H1 (cell line): ENCODE data around the gene ESYT2. TPM values are rescaled to one million over a fixed set of nuclear protein-coding genes. Genes with fewer than 3 reads are reported as not detected.

Source experiments
- BCL11A ChIP-seq, 2 experiments: IDR thresholded peaks; one replicate each; pipeline ENCODE4 v1.6.1; 2011; ENCODE audit warnings: low read depth in 2 of 2, low read length in 2 of 2, mild to moderate bottlenecking in 2 of 2
- BRCA1 ChIP-seq: IDR thresholded peaks from 2 replicates; pipeline ENCODE4 v1.6.1; 2012; ENCODE audit warnings: low read depth, low read length, improper control_type of control experiment
- CHD7 ChIP-seq: fragments of 300-600 bp; sonication (generic); IDR thresholded peaks from 2 replicates; pipeline ENCODE4 v1.7.1; 2012; ENCODE audit warnings: low read length, moderate library complexity, mild to moderate bottlenecking, inconsistent platforms; ENCODE audit not compliant: insufficient replicate concordance
- EZH2 ChIP-seq: fragments of 200-600 bp; sonication (generic); IDR thresholded peaks from 2 replicates; pipeline ENCODE4 v1.7.1; 2012; ENCODE audit warnings: low read depth, mild to moderate bottlenecking, moderate library complexity, low read length, inconsistent platforms; ENCODE audit not compliant: severe bottlenecking
- POLR2AphosphoS5 ChIP-seq: IDR thresholded peaks from 2 replicates; pipeline ENCODE4 v1.6.1; 2011; ENCODE audit warnings: low read depth, low read length
- RBBP5 ChIP-seq: IDR thresholded peaks from 2 replicates; pipeline ENCODE4 v1.7.1; 2012; ENCODE audit warnings: low read depth, mild to moderate bottlenecking, inconsistent platforms, low read length, moderate library complexity, borderline replicate concordance
- SP2 ChIP-seq: IDR thresholded peaks from 2 replicates; pipeline ENCODE4 v1.6.1; 2012; ENCODE audit warnings: mild to moderate bottlenecking, low read length, inconsistent platforms
- USF2 ChIP-seq: IDR thresholded peaks from 2 replicates; pipeline ENCODE4 v1.6.1; 2011; ENCODE audit warnings: low read length, improper control_type of control experiment
- polyA plus RNA-seq, 7 experiments: library from polyadenylated mRNA; depleted of rRNA in 3 of 7; stranded (reverse) in 5 of 7; unstranded in 2 of 7; fragments of >200 nt in 5 of 7; fragments of 200-250 nt in 2 of 7; gene quantifications; 1 replicate in 5 of 7; 2 replicates in 1 of 7; 4 replicates in 1 of 7; pipeline versions ENCODE4 v1.2.1 to v1.2.3, GENCODE V29; 2011 to 2013; ENCODE audit warnings: missing spikeins in 2 of 7, mixed read lengths in 2 of 7
- total RNA-seq: library from RNA; stranded (reverse); fragmentation: NEBNext Ultra II Directional; extraction: Animal tissue kit (Norgen Biotek cat#: 25700); gene quantifications from 2 replicates; pipeline ENCODE4 v1.2.1, GENCODE V29; 2021
- TF ChIP-seq, protein P1 (sequence below): IDR thresholded peaks from 2 replicates; pipeline ENCODE4 v1.6.1; 2012; ENCODE audit warnings: inconsistent platforms

ESYT2 gene
- total and polyA plus RNA-seq, 2 of the 8 experiments (the other 6 are each of a cell fraction or from before 2014, with no cell fraction given), result 27.0 to 37.5 TPM

- TF ChIP-seq CHD7, result no peak
- no peak for TF ChIP-seq POLR2AphosphoS5
- TF ChIP-seq USF2, result no peak
- TF ChIP-seq, protein P1, sequence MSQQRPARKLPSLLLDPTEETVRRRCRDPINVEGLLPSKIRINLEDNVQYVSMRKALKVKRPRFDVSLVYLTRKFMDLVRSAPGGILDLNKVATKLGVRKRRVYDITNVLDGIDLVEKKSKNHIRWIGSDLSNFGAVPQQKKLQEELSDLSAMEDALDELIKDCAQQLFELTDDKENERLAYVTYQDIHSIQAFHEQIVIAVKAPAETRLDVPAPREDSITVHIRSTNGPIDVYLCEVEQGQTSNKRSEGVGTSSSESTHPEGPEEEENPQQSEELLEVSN, result no peak
- no peak for TF ChIP-seq BCL11A (IDR thresholded peaks at IDR 0.05; ENCODE audit: low read depth in 2 of 2, low read length in 2 of 2)
- no peak for TF ChIP-seq BRCA1
- TF ChIP-seq SP2, result no peak
- TF ChIP-seq RBBP5, result no peak
- no peak for TF ChIP-seq EZH2
These were observed 92.1 kb downstream of the ESYT2 start (continued) for GRCh38 chr7:158737064-158737695.
